ENCODE results near the gene KCNIP3. TPM values are rescaled to one million over a fixed set of nuclear protein-coding genes. Genes with fewer than 3 reads are reported as not detected.

The KCNIP3 gene
- total RNA-seq, 1 experiment from 2014 or later: 19.1 TPM

GRCh38 chr2:95374921-95375471, 77.8 kb downstream of the KCNIP3 start:
- no peaks in the 10 kb centered on the region for H3K79me2 ChIP-seq (ENCODE audit: low read length)
- H3K4me3 ChIP-seq (ENCODE audit: low read length): no peak overlapping the region
- no peaks in the 10 kb centered on the region for H3F3A ChIP-seq (ENCODE audit: low read length, unreplicated experiment)
- H3K9me2 ChIP-seq (replicated peaks; ENCODE audit: low read length): no peaks in the 10 kb centered on the region
- no peak overlapping the region for H3K27ac ChIP-seq (ENCODE audit: low read length)
- no peaks in the 10 kb centered on the region for H3K27me3 ChIP-seq (ENCODE audit: low read length)
- DNase-seq (no peak), ATAC-seq (no peak)
- H2AFZ ChIP-seq (ENCODE audit: low read length): no peak overlapping the region
- H3K9me3 ChIP-seq (ENCODE audit: low read length): no peaks in the 10 kb centered on the region
- ChIA-PET POLR2A (ENCODE audit: unreplicated experiment) (no interaction called here), CTCF (no interaction called here)
- H3K36me3 ChIP-seq (ENCODE audit: low read depth, low read length): no peaks in the 10 kb centered on the region
- H3K9ac ChIP-seq (ENCODE audit: low read length): no peak overlapping the region
- H3K4me2 ChIP-seq (ENCODE audit: low read length): no peak overlapping the region
- no peaks in the 10 kb centered on the region for H3K4me1 ChIP-seq (ENCODE audit: insufficient read depth, low read length)
- H4K20me1 ChIP-seq (ENCODE audit: low read length): no peaks in the 10 kb centered on the region
- TF ChIP-seq EZH2 (IDR thresholded peaks at IDR 0.05; ENCODE audit: low read length, unreplicated experiment) (no peak), EZH2phosphoT487 (IDR thresholded peaks at IDR 0.05; ENCODE audit: borderline replicate concordance, low read length) (no peak)
- TF ChIP-seq, protein P1, sequence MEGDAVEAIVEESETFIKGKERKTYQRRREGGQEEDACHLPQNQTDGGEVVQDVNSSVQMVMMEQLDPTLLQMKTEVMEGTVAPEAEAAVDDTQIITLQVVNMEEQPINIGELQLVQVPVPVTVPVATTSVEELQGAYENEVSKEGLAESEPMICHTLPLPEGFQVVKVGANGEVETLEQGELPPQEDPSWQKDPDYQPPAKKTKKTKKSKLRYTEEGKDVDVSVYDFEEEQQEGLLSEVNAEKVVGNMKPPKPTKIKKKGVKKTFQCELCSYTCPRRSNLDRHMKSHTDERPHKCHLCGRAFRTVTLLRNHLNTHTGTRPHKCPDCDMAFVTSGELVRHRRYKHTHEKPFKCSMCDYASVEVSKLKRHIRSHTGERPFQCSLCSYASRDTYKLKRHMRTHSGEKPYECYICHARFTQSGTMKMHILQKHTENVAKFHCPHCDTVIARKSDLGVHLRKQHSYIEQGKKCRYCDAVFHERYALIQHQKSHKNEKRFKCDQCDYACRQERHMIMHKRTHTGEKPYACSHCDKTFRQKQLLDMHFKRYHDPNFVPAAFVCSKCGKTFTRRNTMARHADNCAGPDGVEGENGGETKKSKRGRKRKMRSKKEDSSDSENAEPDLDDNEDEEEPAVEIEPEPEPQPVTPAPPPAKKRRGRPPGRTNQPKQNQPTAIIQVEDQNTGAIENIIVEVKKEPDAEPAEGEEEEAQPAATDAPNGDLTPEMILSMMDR (conservative IDR thresholded peaks at IDR 0.05; ENCODE audit: low read depth, low read length): no peak
- intact Hi-C loops (cut with micrococcal nuclease): no loop called here
- BruUV-seq (replicated peaks): no TSS peak

DNA sequence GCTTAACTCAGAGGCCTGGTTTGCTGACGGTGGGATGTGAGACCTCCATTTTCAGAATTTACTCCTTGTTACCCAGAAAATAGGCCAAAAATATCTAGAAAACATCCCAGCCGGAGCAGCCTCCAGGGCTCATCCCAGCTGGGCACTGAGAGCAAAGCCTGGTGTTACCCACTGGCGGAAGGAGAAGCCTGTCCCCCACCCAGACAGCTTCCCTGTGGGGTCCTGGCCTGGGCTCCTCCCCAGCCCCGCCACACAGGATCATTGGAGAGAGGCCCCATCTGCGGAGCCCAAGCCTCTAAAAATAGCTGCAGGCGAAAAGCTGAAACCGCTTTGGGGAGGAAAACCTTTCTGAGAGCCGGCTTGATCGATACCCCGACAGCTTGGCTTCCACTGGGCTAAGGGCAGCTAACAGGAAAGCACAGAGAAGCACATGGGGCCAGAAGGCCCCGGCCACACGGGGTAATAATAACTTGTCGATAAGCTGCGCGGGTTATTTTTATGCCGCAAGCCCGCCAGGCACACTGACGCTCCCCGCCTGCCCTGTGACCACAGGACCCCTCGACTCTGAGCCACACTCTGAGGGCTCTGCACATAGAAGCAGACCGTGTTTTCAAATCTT, 78.5 kb downstream of the KCNIP3 start:
- Histone ChIP-seq H4K20me1 (ENCODE audit: low read length) (no peaks in the 10 kb centered on the region), H3K4me2 (ENCODE audit: low read length) (no peak overlapping the region), H3K4me1 (ENCODE audit: insufficient read depth, low read length) (no peaks in the 10 kb centered on the region), H3K9me3 (ENCODE audit: low read length) (no peaks in the 10 kb centered on the region), H3F3A (ENCODE audit: low read length, unreplicated experiment) (no peaks in the 10 kb centered on the region), H3K9me2 (replicated peaks; ENCODE audit: low read length) (no peaks in the 10 kb centered on the region), H3K4me3 (ENCODE audit: low read length) (no peak overlapping the region), H3K36me3 (ENCODE audit: low read depth, low read length) (no peaks in the 10 kb centered on the region), H3K27ac (ENCODE audit: low read length) (no peak overlapping the region), H3K79me2 (ENCODE audit: low read length) (no peaks in the 10 kb centered on the region), H3K9ac (ENCODE audit: low read length) (no peak overlapping the region), H3K27me3 (ENCODE audit: low read length) (no peaks in the 10 kb centered on the region), H2AFZ (ENCODE audit: low read length) (no peak overlapping the region)
- BruUV-seq (replicated peaks): no TSS peak
- TF ChIP-seq EZH2 (IDR thresholded peaks at IDR 0.05; ENCODE audit: low read length, unreplicated experiment): no peak
- TF ChIP-seq, protein P1 (conservative IDR thresholded peaks at IDR 0.05; ENCODE audit: low read depth, low read length): no peak
- TF ChIP-seq EZH2phosphoT487 (IDR thresholded peaks at IDR 0.05; ENCODE audit: borderline replicate concordance, low read length): no peak
- POLR2A ChIA-PET (ENCODE audit: unreplicated experiment): no interaction called here
- intact Hi-C loops (cut with micrococcal nuclease): no loop called here
- ATAC-seq (no peak), DNase-seq (no peak)
- CTCF ChIA-PET: no interaction called here
